ENCODE data around the gene LRRC70.
"Not testable (repeated sequence)": the region's sequence is repeated elsewhere in the genome, so short reads cannot be mapped to it uniquely, and the experiment has no call there.

Gene LRRC70

DNA sequence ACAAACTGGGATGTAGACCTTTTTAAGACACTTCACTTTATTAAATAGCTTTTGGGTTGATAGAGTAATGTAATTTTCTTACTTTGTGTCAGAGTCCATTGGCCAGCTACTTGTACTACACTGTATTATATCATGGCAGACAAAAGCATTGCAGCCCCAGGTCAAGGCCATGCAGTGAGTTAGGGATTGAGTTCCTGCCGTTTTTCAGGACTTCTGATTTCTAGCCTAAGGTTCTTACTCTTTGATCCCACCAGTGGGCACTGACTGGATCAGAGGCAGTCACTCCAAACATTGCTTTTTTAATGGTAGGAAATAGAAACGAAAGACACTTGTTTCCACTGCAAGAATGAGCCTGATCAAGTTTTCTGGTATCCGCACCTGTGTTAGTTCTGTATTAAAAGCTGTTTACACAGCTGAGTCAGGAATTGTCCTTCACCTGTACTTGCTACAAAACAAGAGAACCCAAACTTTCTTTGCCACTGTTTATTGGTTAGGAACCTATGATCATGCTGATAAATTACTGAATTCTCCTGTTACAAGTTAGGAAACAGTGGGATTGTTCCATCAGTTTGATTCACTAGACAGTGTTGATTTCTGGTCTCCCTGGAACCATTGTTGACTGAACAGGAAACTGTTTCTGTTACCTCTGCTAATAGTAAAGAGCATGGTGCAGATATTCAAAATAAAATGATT lies 22.1 kb downstream of the LRRC70 start:
- in situ Hi-C loops (cut with MboI; ENCODE audit: low sequenced_read_pairs) = no loop called here

DNA sequence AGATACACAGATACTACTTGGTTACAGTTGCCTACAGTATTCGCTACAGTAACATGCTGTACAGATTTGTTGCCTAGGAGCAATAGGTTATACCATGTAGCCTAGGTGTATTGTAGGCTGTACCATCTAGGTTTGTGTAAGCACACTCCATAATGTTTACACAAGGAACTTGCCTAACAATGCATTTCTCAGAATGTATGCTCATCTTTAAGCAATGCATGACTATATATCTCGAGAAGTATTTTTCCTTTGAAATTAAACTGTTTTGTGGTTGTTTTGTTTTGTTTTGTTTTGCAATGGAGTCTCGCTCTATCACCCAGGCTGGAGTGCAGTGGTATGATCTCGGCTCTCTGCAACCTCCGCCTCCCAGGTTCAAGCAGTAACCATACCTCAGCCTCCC lies 25.3 kb downstream of the LRRC70 start:
- in situ Hi-C loops (cut with MboI; ENCODE audit: low sequenced_read_pairs) = no loop called here

DNA sequence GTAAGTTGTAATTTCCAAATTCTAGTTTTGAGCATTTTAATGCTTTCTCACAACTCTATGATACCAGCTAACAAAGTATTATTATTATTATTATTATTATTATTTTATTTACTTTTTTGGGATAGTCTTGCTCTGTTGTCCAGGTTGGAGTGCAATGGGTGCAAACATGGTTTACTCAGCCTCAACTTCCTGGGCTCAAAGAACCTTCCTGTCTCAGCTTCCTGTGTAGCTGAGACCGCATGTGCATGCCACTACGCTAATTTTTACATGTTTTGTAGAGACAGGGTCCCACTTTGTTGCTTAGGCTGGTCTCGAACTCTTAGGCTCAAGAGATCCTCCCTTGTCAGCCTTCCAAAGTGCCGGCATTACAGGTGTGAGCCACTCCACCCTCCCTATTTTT lies 27.0 kb downstream of the LRRC70 start:
- in situ Hi-C loops (cut with MboI; ENCODE audit: low sequenced_read_pairs) = no loop called here

DNA sequence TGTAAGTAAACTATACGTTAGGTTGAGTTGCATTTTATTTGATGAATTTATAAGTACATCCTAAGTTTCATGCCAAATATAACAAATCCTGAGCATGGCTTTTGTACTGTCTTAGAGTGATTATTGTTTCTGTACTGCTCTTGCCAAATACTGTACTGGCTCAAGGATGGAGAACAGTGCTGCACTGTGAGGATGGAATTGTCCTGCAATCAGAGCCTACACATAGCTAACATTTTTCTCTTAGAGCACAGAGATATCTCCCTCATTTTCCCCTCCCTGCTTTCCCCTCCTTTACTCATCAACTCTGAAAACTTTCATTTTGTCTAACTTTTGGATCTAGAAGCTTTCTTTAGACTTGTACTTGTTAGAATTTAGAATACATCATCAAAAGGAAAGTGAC lies 28.3 kb downstream of the LRRC70 start:
- in situ Hi-C loops (cut with MboI; ENCODE audit: low sequenced_read_pairs) = no loop called here

DNA sequence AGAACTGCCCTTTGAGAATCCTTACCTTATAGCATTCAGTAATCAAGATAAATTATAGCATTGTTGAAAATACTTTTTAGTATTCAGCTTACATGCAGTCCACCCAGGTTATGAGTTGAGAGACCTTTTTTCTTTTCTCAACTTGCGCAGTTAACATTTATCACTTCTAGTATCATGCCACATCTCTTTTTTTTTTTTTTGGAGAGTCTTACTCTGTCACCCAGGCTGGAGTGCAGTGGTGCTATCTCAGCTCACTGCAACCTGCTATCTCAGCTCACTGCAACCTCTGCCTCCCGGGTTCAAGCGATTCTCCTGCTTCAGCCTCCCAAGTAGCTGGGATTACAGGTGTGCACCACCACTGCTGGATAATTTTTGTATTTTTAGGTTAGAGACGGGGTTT lies 29.0 kb downstream of the LRRC70 start:
- in situ Hi-C loops (cut with MboI; ENCODE audit: low sequenced_read_pairs) = no loop called here

DNA sequence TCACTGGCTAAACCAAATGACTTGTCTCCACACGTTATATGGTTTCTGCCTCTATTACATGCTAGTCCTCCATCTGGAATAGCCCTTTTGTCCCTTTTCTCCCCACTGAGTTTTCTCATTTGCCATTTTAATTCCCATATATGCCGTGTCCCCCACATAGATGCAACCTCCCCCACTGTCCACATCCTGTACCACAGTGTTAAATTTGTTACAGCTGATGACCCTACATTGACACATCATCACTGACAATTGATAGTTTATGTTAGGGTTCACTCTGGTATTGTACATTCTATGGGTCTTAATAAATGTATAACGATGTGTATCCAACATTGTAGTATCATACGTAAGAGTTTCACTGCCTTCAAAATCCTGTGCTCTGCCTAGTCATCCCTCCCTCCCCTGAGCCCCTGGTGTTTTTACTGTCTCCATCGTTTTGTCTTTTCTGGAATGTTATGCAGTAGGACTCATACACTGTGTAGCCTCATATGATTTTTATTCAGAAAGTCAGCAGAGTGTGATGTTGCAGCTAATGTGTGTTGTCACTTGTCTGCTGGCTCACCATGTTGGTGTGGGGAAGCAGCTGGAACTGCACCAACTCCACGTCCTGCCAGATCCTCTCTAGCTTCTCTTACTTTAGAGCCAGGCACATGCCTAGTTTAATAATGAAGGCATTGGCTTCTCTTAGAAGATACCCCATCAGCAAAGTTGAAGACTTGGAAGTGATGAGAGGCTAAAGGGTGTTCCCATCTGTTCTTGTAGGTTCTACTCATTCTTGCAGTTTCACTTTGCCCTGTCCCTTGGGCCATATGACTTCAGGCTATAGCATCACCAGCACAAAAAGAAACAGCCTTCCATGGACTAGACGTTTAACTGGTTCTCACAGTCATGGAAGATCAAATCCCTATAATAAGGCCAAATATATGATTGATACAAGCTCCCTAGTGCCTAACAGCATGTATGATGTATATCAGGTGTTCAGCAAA lies 30.2 kb downstream of the LRRC70 start:
- in situ Hi-C loops (cut with MboI; ENCODE audit: low sequenced_read_pairs) = no loop called here

DNA sequence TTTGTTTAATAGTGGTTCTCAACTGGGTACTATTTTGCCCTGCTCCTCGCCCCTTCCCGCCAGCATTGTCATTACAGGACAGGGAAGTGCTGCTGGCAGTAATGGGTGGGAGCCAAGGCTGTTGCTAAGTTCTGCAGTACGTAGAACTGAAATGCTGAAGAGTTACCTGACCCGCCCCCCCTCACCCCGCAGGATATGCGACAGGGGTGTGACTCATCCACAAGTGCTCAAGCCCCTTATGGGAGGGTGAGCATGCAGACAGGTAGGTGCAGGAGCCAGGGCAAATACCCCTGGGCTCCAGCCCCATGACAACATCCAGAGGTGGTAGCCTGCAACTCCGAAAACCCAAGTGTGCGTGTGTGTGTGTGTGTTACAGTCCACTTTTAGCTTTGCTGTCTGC lies 35.7 kb downstream of the LRRC70 start:
- in situ Hi-C loops (cut with MboI; ENCODE audit: low sequenced_read_pairs) = no loop called here

DNA sequence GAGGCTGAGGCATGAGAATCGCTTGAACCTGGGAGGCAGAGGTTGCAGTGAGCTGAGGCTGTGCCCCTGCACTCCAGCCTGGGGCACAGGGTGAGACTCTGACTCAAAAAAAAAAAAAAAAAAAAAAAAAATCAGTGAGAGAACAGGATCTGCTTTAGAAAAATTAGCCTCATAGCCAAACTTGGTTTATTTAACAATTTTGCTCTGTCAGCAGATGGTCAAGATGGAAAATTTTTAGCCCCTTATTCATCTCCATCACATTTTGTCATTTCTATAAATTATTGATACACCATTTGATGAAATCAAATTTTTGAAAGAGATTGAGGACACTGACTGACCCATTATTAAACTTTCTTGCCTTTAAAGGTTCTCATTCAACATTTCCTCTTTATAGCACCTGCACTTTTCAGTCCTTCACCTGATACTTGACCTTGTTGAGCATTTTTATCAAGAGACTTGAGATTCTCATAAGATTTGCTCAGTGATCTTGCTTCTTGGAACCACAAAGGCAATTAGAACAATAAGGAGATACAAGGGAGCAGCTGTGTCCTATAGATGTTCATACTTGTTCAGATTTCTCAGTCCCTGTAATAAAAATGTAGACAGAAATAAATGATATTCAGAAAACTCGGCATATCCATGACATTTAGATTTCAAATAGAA lies 38.1 kb downstream of the LRRC70 start:
- in situ Hi-C loops (cut with MboI; ENCODE audit: low sequenced_read_pairs) = no loop called here

DNA sequence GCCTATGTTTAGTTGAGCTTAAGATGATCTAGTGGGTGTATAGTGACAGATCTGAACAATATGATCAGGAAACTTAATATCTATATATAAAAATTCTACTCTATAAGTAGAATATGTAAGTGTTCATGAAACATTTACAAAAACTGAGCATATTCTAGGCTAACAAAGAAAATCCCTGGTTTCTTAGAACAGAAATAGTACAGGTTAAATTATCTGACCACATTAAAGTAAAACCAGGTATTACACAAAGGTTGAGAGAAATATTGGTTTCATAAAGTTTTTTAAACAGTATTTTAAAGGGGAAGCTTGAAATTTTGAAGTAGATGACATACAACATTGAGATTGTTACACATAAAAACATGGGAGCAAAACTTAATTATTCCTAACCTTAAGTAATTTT lies 39.3 kb downstream of the LRRC70 start:
- in situ Hi-C loops (cut with MboI; ENCODE audit: low sequenced_read_pairs) = no loop called here

DNA sequence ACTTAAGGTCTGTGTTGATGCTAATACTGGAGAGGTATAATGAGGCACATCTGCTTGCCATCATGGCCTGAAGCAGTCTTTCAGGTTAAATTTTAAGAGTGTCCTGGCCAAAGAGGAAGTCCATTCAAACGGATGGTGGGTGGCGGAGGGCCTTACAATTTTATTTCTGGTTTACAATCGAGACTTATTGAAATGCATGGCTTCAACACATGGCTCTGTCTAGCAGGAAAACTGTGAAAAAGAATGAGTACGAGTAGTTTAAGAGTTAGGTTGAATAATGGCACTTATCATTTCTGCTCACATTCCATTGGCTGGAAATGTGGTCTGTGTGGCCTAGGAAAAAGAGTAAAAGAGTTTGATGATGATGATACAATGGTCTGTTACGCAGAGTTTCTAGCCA lies 42.1 kb downstream of the LRRC70 start:
- in situ Hi-C loops (cut with MboI; ENCODE audit: low sequenced_read_pairs) = no loop called here

DNA sequence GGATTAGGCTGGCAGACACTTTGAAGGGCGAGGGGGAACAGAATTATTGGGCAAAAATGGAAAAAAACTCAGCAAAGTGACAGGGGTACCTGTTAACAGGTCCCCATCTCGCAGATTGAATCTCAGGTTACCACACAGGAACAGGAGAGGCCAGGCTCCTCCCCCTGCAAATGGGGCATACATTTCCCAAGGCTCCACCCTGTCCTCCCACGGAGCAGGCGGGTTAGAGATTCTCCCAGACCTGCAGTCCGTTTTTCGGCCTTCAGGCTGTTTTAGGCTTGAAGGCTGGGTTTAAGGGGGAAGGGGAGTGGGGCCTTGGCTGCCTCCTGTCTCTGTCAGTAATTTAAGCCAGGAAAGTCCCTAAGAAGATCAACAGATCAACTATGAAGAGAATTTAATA lies 42.7 kb downstream of the LRRC70 start:
- in situ Hi-C loops (cut with MboI; ENCODE audit: low sequenced_read_pairs) = no loop called here

DNA sequence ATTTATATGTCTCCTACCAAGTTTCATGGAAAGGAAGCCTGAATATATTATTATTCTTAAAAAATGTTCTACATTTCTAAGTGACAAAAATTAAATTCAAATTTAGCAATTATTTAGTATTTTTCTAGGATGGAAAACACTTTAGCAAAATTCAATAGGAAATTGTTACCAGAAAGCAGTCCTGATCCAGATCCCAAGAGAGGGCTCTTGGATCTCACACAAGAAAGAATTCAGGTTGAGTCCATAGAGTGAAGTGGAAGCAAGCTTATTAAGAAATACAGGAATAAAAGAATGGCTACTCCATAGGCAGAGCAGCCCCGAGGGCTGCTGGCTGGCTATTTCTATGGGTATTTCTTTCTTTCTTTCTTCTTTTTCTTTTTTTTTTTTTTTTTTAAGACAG lies 44.7 kb downstream of the LRRC70 start:
- in situ Hi-C loops (cut with MboI; ENCODE audit: low sequenced_read_pairs) = no loop called here

DNA sequence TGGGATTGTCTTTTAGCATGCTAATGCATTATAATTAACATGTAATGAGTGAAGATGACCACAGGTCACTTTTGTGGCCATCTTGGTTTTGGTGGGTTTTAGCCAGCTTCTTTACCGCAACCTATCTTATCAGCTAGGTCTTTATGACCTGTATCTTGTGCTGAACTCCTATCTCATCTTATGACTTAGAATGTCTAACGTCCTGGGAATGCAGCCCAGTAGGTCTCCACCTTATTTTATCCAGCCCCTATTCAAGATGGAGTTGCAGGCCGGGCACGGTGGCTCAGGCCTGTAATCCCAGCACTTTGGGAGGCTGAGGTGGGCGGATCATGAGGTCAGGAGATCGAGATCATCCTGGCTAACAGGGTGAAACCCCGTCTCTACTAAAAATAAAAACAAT lies 45.8 kb downstream of the LRRC70 start:
- in situ Hi-C loops (cut with MboI; ENCODE audit: low sequenced_read_pairs) = not testable (repeated sequence)

DNA sequence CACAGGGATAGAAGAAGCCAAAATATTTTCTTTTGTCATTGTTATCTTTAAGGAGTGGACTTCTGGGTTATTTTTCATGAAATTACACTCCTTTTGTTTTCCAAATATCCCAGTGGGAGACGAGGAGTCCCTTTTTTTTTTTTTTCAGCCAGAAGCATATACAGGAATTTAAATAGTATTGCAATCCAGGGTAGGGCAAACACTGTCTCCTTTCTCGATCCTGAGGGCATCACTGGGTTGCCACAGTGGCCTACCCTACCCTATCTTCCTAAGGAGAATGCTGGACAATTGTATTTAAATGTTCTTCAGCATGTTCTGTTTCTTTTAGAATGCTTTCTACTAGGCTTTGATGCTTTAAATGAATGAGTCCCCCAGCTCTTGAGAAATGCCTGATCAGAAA lies 47.9 kb downstream of the LRRC70 start:
- in situ Hi-C loops (cut with MboI; ENCODE audit: low sequenced_read_pairs) = no loop called here

DNA sequence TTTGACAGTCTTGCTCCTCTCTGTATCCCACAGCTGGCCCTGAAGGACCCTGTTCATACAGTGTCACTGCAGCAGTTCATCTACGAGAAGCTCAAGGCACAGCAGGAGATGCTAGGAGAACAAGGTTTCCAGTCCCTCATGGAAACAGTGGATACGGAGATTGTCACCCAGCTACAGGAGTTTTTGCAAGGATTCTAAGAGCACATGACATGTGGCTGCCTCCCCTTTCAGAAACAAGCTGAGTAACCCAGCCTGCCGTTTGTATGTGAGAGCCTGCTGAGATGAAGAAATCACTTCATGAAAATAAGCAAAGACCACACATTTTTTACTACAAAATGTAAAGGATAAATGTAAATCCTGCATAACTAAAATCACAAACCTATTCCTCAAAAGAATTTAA lies 48.5 kb downstream of the LRRC70 start:
- in situ Hi-C loops (cut with MboI; ENCODE audit: low sequenced_read_pairs) = no loop called here

DNA sequence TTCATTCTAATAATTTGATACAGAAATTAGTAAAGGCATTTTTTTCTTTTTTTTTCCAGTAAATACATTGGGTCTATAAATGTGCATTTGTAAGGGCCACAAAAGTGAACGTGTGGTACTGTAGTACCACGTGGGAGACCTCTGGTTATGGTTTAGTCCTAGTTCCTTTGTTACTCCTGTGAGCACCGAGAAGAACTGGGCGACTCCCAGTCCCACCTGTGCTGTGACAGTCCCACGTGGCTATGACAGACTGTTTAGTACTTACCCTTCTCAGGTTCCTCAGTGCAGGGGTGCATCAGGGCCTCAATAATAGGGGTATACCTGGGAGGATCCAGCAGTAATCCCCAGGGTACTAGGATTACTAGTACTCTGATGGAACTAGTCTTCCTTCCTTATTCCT lies 49.3 kb downstream of the LRRC70 start:
- in situ Hi-C loops (cut with MboI; ENCODE audit: low sequenced_read_pairs) = no loop called here

All from hTERT RPE-1 (cell line).